ENCODE results near the gene SYNGR2.
A peak's percentile ranks its signal among the peaks of the same experiment; 100 is the strongest.

SYNGR2 gene

DNA sequence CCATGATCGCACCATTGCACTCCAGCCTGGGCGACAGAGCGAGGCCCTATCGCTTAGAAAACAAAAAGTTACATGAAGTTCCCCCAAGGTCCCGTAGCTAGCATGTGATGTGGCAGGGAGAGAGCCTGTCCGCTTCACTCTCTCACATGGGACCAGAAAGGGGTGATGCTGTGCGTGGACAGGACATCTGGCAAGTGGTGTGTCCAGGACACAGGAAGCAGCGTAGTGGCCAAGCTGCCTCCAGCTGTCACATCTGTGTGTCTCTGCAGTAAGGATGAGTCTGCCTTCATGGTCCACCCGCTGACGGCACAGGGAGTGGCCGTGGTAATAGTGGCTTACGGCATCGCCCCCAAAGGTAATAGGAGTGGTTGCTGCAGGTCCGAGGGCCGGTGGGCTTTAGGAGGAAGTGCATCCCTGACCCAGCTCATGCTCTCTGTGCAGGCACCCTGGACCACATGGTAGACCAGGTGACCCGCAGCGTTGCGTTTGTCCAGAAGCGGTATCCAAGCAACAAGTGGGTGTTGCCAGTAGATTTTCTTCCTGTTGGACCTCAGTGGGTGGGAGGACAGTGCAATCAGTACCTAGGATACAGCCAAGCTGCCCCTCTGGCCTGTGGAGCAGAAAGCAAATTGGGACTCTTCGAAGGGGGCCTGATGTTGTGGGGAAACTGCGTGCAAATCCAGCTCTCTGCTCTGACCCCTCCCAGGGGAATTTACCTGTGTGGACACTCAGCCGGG lies 36.2 kb downstream of the SYNGR2 start:
- no peak for DNase-seq (ENCODE audit: low read depth)

GRCh38 chr17:78205124-78205775 lies 36.9 kb downstream of the SYNGR2 start:
- DNase-seq (ENCODE audit: low read depth) = no peak

- no peak for DNase-seq (ENCODE audit: low read depth)
Measured at GRCh38 chr17:78206298-78206697, 37.9 kb downstream of the SYNGR2 start.

GRCh38 chr17:78208486-78208885 lies 40.1 kb downstream of the SYNGR2 start:
- no peak for DNase-seq (ENCODE audit: low read depth)

DNA sequence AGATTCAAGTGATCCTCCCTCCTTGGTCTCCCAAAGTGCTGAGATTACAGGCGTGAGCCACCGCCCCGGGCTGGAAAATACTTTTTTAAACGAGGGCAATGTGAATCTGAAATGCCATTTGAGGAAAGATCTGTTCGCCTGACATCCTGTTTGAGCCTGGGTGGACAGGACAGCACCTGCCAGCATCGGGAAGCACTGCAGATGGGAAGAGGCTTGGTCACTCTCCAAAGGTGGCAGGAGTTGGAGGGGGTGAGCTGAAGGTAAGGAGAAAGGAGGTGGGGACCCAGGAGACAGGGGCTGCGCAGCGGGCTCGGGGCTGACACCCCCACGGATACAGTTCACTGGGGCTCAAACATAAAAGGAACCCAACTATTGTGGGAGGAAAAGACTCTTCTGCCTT lies 41.7 kb downstream of the SYNGR2 start:
- no peak for DNase-seq (ENCODE audit: low read depth)

DNA sequence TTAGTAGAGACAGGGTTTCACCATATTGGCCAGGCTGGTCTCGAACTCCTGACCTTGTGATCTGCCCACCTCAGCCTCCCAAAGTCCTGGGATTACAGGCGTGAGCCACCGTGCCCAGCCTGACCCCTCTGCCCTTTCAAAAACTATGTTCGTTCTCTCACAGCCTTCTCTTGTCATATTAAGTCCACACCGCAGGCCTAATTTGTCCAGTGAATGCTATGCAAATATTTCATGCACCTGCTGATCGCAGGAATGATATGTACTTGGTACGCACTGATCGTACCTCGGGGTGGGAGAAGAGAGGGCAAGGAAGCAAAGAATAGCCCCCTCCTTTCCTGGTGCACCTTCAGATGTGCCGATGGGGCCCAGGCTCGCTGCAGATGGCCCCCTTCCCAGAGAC lies 42.7 kb downstream of the SYNGR2 start:
- DNase-seq (ENCODE audit: low read depth) = no peak

DNA sequence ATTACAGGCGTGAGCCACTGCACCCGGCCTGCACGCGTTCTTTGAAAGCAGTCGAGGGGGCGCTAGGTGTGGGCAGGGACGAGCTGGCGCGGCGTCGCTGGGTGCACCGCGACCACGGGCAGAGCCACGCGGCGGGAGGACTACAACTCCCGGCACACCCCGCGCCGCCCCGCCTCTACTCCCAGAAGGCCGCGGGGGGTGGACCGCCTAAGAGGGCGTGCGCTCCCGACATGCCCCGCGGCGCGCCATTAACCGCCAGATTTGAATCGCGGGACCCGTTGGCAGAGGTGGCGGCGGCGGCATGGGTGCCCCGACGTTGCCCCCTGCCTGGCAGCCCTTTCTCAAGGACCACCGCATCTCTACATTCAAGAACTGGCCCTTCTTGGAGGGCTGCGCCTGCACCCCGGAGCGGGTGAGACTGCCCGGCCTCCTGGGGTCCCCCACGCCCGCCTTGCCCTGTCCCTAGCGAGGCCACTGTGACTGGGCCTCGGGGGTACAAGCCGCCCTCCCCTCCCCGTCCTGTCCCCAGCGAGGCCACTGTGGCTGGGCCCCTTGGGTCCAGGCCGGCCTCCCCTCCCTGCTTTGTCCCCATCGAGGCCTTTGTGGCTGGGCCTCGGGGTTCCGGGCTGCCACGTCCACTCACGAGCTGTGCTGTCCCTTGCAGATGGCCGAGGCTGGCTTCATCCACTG lies 45.8 kb downstream of the SYNGR2 start, which contains the start of gene BIRC5:
TSS of gene BIRC5 (plus strand) at position 238 of the 690 bp plus-strand sequence. CDS start at position 302, 64 bp downstream.
- peak; percentile 83 for DNase-seq (ENCODE audit: low read depth)

GRCh38 chr17:78214706-78215061 lies 46.3 kb downstream of the SYNGR2 start:
- DNase-seq (ENCODE audit: low read depth) = no peak

DNA sequence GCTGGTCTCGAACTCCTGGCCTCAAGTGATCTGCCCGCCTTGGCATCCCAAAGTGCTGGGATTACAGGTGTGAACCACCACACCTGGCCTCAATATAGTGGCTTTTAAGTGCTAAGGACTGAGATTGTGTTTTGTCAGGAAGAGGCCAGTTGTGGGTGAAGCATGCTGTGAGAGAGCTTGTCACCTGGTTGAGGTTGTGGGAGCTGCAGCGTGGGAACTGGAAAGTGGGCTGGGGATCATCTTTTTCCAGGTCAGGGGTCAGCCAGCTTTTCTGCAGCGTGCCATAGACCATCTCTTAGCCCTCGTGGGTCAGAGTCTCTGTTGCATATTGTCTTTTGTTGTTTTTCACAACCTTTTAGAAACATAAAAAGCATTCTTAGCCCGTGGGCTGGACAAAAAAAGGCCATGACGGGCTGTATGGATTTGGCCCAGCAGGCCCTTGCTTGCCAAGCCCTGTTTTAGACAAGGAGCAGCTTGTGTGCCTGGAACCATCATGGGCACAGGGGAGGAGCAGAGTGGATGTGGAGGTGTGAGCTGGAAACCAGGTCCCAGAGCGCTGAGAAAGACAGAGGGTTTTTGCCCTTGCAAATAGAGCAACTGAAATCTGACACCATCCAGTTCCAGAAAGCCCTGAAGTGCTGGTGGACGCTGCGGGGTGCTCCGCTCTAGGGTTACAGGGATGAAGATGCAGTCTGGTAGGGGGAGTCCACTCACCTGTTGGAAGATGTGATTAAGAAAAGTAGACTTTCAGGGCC lies 51.2 kb downstream of the SYNGR2 start:
- no peak for DNase-seq (ENCODE audit: low read depth)

All from stimulated activated CD8-positive, alpha-beta memory T cell treated with anti-CD3 and anti-CD28 coated beads, Interleukin-12 subunit alpha, Interleukin-12 subunit beta, amount 100 ng/mL, for 1 hour (primary cell).